ENCODE results near the gene GSTT2.

The GSTT2 gene

GRCh38 chr22:24029304-24029703 is 49.4 kb downstream of the GSTT2 start:
- no peak for TF ChIP-seq POLR2AphosphoS5 (IDR thresholded peaks at IDR 0.05; ENCODE audit: low read depth, low read length)
- TF ChIP-seq TAF1 (IDR thresholded peaks at IDR 0.05; ENCODE audit: borderline replicate concordance, insufficient read depth, low read length), result no peak
- no peak for TF ChIP-seq FOXP2 (optimal IDR thresholded peaks at IDR 0.05; ENCODE audit: borderline replicate concordance, extremely low read depth, extremely low read length, insufficient read depth)
- TF ChIP-seq SIN3A (IDR thresholded peaks at IDR 0.05; ENCODE audit: borderline replicate concordance, insufficient read depth, low read length), result no peak
- no peak for TF ChIP-seq REST (IDR thresholded peaks at IDR 0.05; ENCODE audit: insufficient read depth in 1 of 2, low read depth in 2 of 2, low read length in 2 of 2)

GRCh38 chr22:24030186-24030702 is 50.3 kb downstream of the GSTT2 start:
- TF ChIP-seq TAF1 (IDR thresholded peaks at IDR 0.05; ENCODE audit: borderline replicate concordance, insufficient read depth, low read length), result no peak
- no peak for TF ChIP-seq POLR2AphosphoS5 (IDR thresholded peaks at IDR 0.05; ENCODE audit: low read depth, low read length)
